OCI-LY1 (cell line): ENCODE results near the gene KRTAP4-8.
"Not testable (repeated sequence)": the region's sequence is repeated elsewhere in the genome, so short reads cannot be mapped to it uniquely, and the experiment has no call there.

ENCODE experiments used
- H2AFZ ChIP-seq: fragments of 200-600 bp; sonication (generic), shearing (Covaris generic); 2 replicates; pipeline ENCODE4 v1.6.0; 2014; ENCODE audit warnings: antibody characterized with exemption, mild to moderate bottlenecking, low read length
- H3F3A ChIP-seq: fragments of 200-600 bp; sonication (generic), shearing (Covaris generic); 2 replicates; pipeline ENCODE4 v1.6.0; 2014; ENCODE audit warnings: mild to moderate bottlenecking, antibody characterized with exemption, low read length, moderate library complexity; ENCODE audit not compliant: insufficient read depth
- H3K27ac ChIP-seq: fragments of 200-600 bp; sonication (generic); 2 replicates; pipeline ENCODE4 v1.5.1; 2014; ENCODE audit warnings: low read length, mixed run types, mild to moderate bottlenecking, low read depth; ENCODE audit not compliant: poor library complexity, severe bottlenecking
- H3K27me3 ChIP-seq: fragments of 200-600 bp; sonication (generic); 2 replicates; pipeline ENCODE4 v1.6.0; 2014; ENCODE audit warnings: antibody characterized with exemption, mild to moderate bottlenecking, low read length, moderate library complexity; ENCODE audit not compliant: insufficient read depth
- H3K36me3 ChIP-seq: fragments of 200-600 bp; sonication (generic); 2 replicates; pipeline ENCODE4 v1.6.1; 2014; ENCODE audit warnings: mild to moderate bottlenecking, antibody characterized with exemption, low read length, moderate library complexity, mixed read lengths; ENCODE audit not compliant: insufficient read depth
- H3K4me1 ChIP-seq: fragments of 200-600 bp; sonication (generic); 2 replicates; pipeline ENCODE4 v1.5.1; 2014; ENCODE audit warnings: mild to moderate bottlenecking, low read length, moderate library complexity; ENCODE audit not compliant: insufficient read depth, severe bottlenecking
- H3K4me2 ChIP-seq: fragments of 200-600 bp; sonication (generic), shearing (Covaris generic); 2 replicates; pipeline ENCODE4 v1.6.1; 2014; ENCODE audit warnings: low read length
- H3K4me3 ChIP-seq: fragments of 200-600 bp; sonication (generic); 2 replicates; pipeline ENCODE4 v1.5.1; 2014; ENCODE audit warnings: low read length, low read depth, mild to moderate bottlenecking, mixed read lengths; ENCODE audit not compliant: poor library complexity, severe bottlenecking
- H3K79me2 ChIP-seq: fragments of 200-600 bp; shearing (Covaris generic); 2 replicates; pipeline ENCODE4 v1.6.1; 2016; ENCODE audit warnings: mixed run types, low read length, mixed read lengths; ENCODE audit not compliant: insufficient read depth
- H3K9ac ChIP-seq: fragments of 200-600 bp; sonication (generic), shearing (Covaris generic); 2 replicates; pipeline ENCODE4 v1.6.1; 2014; ENCODE audit warnings: mild to moderate bottlenecking, low read length, mixed read lengths
- H3K9me2 ChIP-seq: fragments of 200-600 bp; sonication (generic), shearing (Covaris generic); 2 replicates; pipeline ENCODE4 v1.6.1; 2014; ENCODE audit warnings: low read depth, mild to moderate bottlenecking, low read length, mixed read lengths
- H3K9me3 ChIP-seq: fragments of 200-600 bp; shearing (Covaris generic); 2 replicates; pipeline ENCODE4 v1.6.1; 2014; ENCODE audit warnings: low read length, mixed read lengths
- H4K20me1 ChIP-seq: fragments of 200-600 bp; sonication (generic), shearing (Covaris generic); 2 replicates; pipeline ENCODE4 v1.6.0; 2016; ENCODE audit warnings: mild to moderate bottlenecking, low read length; ENCODE audit not compliant: insufficient read depth
- CTCF ChIP-seq: fragments of 200-600 bp; sonication (generic), shearing (Covaris generic); IDR thresholded peaks from 2 replicates; pipeline ENCODE4 v1.5.1; 2017; ENCODE audit warnings: mild to moderate bottlenecking, antibody characterized with exemption, low read length, moderate library complexity, mixed read lengths
- EZH2 ChIP-seq: fragments of 200-600 bp; sonication (generic), shearing (Covaris generic); IDR thresholded peaks from 2 replicates; pipeline ENCODE4 v1.8.0; 2017; ENCODE audit warnings: borderline replicate concordance, mixed run types, mild to moderate bottlenecking, antibody characterized with exemption, low read length, moderate library complexity, mixed read lengths

The KRTAP4-8 gene

GRCh38 chr17:41126412-41126811 is 28.5 kb upstream of the KRTAP4-8 start:
- Histone ChIP-seq H3K9me3 (no peaks in the 10 kb centered on the region), H3K9me2 (no peaks in the 10 kb centered on the region), H3K4me1 (no peaks in the 10 kb centered on the region), H3K9ac (no peak overlapping the region), H4K20me1 (no peaks in the 10 kb centered on the region), H3K4me3 (no peak overlapping the region), H3K27ac (no peak overlapping the region), H3K36me3 (no peaks in the 10 kb centered on the region), H3K27me3 (no peaks in the 10 kb centered on the region), H2AFZ (no peak overlapping the region), H3K4me2 (no peak overlapping the region), H3F3A (no peaks in the 10 kb centered on the region), H3K79me2 (no peaks in the 10 kb centered on the region)
- TF ChIP-seq CTCF (no peak), EZH2 (no peak)

GRCh38 chr17:41125064-41125463 is 27.1 kb upstream of the KRTAP4-8 start:
- Histone ChIP-seq H3K9ac (no peak overlapping the region), H3K27ac (no peak overlapping the region), H3F3A (no peaks in the 10 kb centered on the region), H3K9me2 (no peaks in the 10 kb centered on the region), H3K9me3 (no peaks in the 10 kb centered on the region), H4K20me1 (no peaks in the 10 kb centered on the region), H3K4me1 (peaks cover 5% of the 10 kb centered on the region), H3K79me2 (no peaks in the 10 kb centered on the region), H3K4me3 (no peak overlapping the region), H3K36me3 (no peaks in the 10 kb centered on the region), H3K4me2 (no peak overlapping the region), H2AFZ (no peak overlapping the region), H3K27me3 (no peaks in the 10 kb centered on the region)
- TF ChIP-seq CTCF (no peak), EZH2 (no peak)

GRCh38 chr17:41123991-41124371 is 26.0 kb upstream of the KRTAP4-8 start, which contains the start of gene KRTAP4-12:
KRTAP4-12 (minus strand) TSS chr17:41124182; CDS start chr17:41124122, 60 bp downstream.
- H3K9ac ChIP-seq, result not testable (repeated sequence)

GRCh38 chr17:41123292-41123990 is 25.5 kb upstream of the KRTAP4-8 start:
- not testable (repeated sequence) for H4K20me1 ChIP-seq, H3K4me2 ChIP-seq, H2AFZ ChIP-seq, H3K27me3 ChIP-seq, H3K4me3 ChIP-seq, H3K9me2 ChIP-seq, H3K9me3 ChIP-seq, H3K4me1 ChIP-seq, H3K79me2 ChIP-seq, H3F3A ChIP-seq, H3K9ac ChIP-seq, H3K36me3 ChIP-seq, H3K27ac ChIP-seq

More at GRCh38 chr17:41123991-41124371, 26.0 kb upstream of the KRTAP4-8 start, which contains the start of gene KRTAP4-12:
- H3K79me2 ChIP-seq, H2AFZ ChIP-seq, H3F3A ChIP-seq, H4K20me1 ChIP-seq, H3K4me2 ChIP-seq, H3K27me3 ChIP-seq, H3K4me1 ChIP-seq, H3K27ac ChIP-seq, H3K36me3 ChIP-seq, H3K4me3 ChIP-seq, H3K9me2 ChIP-seq, H3K9me3 ChIP-seq: not testable (repeated sequence)
